ENCODE data around the gene EBI3. TPM values are rescaled to one million over a fixed set of nuclear protein-coding genes. Genes with fewer than 3 reads are reported as not detected.

Gene EBI3
- total and polyA plus RNA-seq, 2 of the 13 experiments (the other 11 are each of a cell fraction or from before 2014, with no cell fraction given), result 3.4 TPM; not detected in 1

DNA sequence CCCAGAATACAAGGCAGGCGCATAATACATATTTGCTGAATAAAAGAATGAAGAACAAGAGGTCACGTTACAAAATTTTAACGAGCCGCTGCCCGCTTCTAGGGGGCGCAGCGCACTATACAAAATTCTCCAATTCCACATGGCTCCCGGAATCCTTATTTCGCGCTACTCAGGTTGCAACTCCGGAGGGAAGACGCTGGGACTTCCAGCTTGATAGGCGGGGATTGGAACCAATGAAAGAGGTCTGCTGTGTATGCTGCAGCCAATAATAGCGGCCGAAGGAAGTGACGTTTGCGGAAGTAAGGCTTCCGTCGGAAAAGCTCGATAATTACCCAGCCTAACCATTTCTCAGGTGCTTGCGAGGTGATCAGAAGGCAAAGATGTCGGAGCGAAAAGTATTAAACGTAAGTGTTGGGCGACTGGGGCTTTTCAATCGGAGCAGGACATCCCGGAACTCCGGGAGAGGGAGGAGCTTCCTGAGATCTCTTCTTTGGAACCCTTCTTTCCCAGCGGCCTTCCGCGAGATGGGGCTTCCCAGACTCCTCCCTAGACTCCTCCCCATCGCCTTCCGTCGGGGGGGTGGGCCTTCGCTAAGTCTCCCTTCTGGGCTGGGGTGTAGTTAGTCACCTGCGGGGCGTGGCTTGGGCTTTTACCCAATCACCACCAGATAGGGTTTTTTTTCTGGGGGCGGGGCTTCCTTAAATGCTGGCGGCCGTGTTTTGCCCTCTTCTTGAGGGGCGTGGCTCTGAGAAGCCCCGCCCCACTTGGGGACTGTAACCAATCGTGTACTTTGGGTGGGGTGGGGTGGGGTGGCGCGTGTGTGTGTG lies 17.7 kb downstream of the EBI3 start, which contains the start of gene YJU2 (continued):
- TF ChIP-seq KAT7 (CRISPR knock-in tag; IDR thresholded peaks at IDR 0.05; ENCODE audit: borderline replicate concordance) (no peak), SNAPC2 (CRISPR knock-in tag; IDR thresholded peaks at IDR 0.05) (no peak), JUND (CRISPR knock-in tag; IDR thresholded peaks at IDR 0.05) (0 out of 2 replicates have a peak, but pooled peaks have one; percentile 38), ATRX (CRISPR knock-in tag; IDR thresholded peaks at IDR 0.05; ENCODE audit: borderline replicate concordance) (no peak), SPEN (CRISPR knock-in tag; IDR thresholded peaks at IDR 0.05; ENCODE audit: low read depth) (peak; percentile 59; the same call in 1 of the 2 replicates), ARNT2 (CRISPR knock-in tag; IDR thresholded peaks at IDR 0.05; ENCODE audit: low read depth) (0 out of 2 replicates have a peak, but pooled peaks have one; percentile 1), HNRNPL (IDR thresholded peaks at IDR 0.05; ENCODE audit: low read depth, low read length) (peak; percentile 78; the same call in 1 of the 2 replicates), ARNT (IDR thresholded peaks at IDR 0.05) (no peak), ZHX2 (IDR thresholded peaks at IDR 0.05; ENCODE audit: low read depth) (no peak; the same call in 1 of the 2 replicates), ZHX2 (CRISPR knock-in tag; IDR thresholded peaks at IDR 0.05; ENCODE audit: borderline replicate concordance) (peak; percentile 48; the same call in 1 of the 2 replicates), ZNF746 (CRISPR knock-in tag; IDR thresholded peaks at IDR 0.05) (peak; percentile 34; the same call in 1 of the 2 replicates), ZNF205 (CRISPR knock-in tag; IDR thresholded peaks at IDR 0.05) (peak; percentile 87; the same call in 1 of the 2 replicates), MIXL1 (CRISPR knock-in tag; IDR thresholded peaks at IDR 0.05) (peak; percentile 70; the same call in 1 of the 2 replicates)
- TF ChIP-seq, protein P1, sequence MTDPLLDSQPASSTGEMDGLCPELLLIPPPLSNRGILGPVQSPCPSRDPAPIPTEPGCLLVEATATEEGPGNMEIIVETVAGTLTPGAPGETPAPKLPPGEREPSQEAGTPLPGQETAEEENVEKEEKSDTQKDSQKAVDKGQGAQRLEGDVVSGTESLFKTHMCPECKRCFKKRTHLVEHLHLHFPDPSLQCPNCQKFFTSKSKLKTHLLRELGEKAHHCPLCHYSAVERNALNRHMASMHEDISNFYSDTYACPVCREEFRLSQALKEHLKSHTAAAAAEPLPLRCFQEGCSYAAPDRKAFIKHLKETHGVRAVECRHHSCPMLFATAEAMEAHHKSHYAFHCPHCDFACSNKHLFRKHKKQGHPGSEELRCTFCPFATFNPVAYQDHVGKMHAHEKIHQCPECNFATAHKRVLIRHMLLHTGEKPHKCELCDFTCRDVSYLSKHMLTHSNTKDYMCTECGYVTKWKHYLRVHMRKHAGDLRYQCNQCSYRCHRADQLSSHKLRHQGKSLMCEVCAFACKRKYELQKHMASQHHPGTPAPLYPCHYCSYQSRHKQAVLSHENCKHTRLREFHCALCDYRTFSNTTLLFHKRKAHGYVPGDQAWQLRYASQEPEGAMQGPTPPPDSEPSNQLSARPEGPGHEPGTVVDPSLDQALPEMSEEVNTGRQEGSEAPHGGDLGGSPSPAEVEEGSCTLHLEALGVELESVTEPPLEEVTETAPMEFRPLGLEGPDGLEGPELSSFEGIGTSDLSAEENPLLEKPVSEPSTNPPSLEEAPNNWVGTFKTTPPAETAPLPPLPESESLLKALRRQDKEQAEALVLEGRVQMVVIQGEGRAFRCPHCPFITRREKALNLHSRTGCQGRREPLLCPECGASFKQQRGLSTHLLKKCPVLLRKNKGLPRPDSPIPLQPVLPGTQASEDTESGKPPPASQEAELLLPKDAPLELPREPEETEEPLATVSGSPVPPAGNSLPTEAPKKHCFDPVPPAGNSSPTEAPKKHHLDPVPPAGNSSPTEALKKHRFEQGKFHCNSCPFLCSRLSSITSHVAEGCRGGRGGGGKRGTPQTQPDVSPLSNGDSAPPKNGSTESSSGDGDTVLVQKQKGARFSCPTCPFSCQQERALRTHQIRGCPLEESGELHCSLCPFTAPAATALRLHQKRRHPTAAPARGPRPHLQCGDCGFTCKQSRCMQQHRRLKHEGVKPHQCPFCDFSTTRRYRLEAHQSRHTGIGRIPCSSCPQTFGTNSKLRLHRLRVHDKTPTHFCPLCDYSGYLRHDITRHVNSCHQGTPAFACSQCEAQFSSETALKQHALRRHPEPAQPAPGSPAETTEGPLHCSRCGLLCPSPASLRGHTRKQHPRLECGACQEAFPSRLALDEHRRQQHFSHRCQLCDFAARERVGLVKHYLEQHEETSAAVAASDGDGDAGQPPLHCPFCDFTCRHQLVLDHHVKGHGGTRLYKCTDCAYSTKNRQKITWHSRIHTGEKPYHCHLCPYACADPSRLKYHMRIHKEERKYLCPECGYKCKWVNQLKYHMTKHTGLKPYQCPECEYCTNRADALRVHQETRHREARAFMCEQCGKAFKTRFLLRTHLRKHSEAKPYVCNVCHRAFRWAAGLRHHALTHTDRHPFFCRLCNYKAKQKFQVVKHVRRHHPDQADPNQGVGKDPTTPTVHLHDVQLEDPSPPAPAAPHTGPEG (CRISPR knock-in tag; IDR thresholded peaks at IDR 0.05), result no peak
- TF ChIP-seq, protein P2, sequence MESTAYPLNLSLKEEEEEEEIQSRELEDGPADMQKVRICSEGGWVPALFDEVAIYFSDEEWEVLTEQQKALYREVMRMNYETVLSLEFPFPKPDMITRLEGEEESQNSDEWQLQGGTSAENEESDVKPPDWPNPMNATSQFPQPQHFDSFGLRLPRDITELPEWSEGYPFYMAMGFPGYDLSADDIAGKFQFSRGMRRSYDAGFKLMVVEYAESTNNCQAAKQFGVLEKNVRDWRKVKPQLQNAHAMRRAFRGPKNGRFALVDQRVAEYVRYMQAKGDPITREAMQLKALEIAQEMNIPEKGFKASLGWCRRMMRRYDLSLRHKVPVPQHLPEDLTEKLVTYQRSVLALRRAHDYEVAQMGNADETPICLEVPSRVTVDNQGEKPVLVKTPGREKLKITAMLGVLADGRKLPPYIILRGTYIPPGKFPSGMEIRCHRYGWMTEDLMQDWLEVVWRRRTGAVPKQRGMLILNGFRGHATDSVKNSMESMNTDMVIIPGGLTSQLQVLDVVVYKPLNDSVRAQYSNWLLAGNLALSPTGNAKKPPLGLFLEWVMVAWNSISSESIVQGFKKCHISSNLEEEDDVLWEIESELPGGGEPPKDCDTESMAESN (CRISPR knock-in tag; conservative IDR thresholded peaks at IDR 0.05), result no peak
